ENCODE results near the gene FOXP1.
A peak's percentile ranks its signal among the peaks of the same experiment; 100 is the strongest.

The FOXP1 gene

GRCh38 chr3:71485896-71486295, 97.6 kb downstream of the FOXP1 start:
- DNase-seq (ENCODE audit: low read depth in 2 of 2), result no peak

- DNase-seq (ENCODE audit: low read depth in 2 of 2), result no peak
Measured at GRCh38 chr3:71484452-71484851, 99.1 kb downstream of the FOXP1 start.

GRCh38 chr3:71484047-71484446, 99.5 kb downstream of the FOXP1 start:
- no peak for DNase-seq (ENCODE audit: low read depth in 2 of 2)

- DNase-seq (ENCODE audit: low read depth in 2 of 2), result no peak
Measured at GRCh38 chr3:71482771-71483170, 100.8 kb downstream of the FOXP1 start.

- DNase-seq (ENCODE audit: low read depth in 2 of 2), result peak; percentile 27 to 45
Measured at GRCh38 chr3:71478568-71478967, 105.0 kb downstream of the FOXP1 start.

- no peak for DNase-seq (ENCODE audit: low read depth in 2 of 2)
Measured at GRCh38 chr3:71476950-71477349, 106.6 kb downstream of the FOXP1 start.

GRCh38 chr3:71469138-71469435, 114.4 kb downstream of the FOXP1 start:
- DNase-seq (ENCODE audit: low read depth in 2 of 2), result no peak

GRCh38 chr3:71468311-71469137, 115.0 kb downstream of the FOXP1 start:
- DNase-seq (ENCODE audit: low read depth in 2 of 2), result no peak

- DNase-seq (ENCODE audit: low read depth in 2 of 2), result no peak
Measured at GRCh38 chr3:71466483-71466882, 117.0 kb downstream of the FOXP1 start.

GRCh38 chr3:71465371-71466036, 118.0 kb downstream of the FOXP1 start:
- DNase-seq (ENCODE audit: low read depth in 2 of 2), result no peak

GRCh38 chr3:71464613-71465012, 118.9 kb downstream of the FOXP1 start:
- no peak for DNase-seq (ENCODE audit: low read depth in 2 of 2)

- DNase-seq (ENCODE audit: low read depth in 2 of 2), result no peak
Measured at GRCh38 chr3:71463617-71464016, 119.9 kb downstream of the FOXP1 start.

GRCh38 chr3:71462586-71462985, 120.9 kb downstream of the FOXP1 start:
- no peak for DNase-seq (ENCODE audit: low read depth in 2 of 2)

- no peak for DNase-seq (ENCODE audit: low read depth in 2 of 2)
Measured at GRCh38 chr3:71461749-71462483, 121.6 kb downstream of the FOXP1 start.

- DNase-seq (ENCODE audit: low read depth in 2 of 2), result no peak
Measured at GRCh38 chr3:71461114-71461513, 122.4 kb downstream of the FOXP1 start.

- DNase-seq (ENCODE audit: low read depth in 2 of 2), result no peak
Measured at GRCh38 chr3:71458895-71459294, 124.6 kb downstream of the FOXP1 start.

GRCh38 chr3:71456826-71457225, 126.7 kb downstream of the FOXP1 start:
- no peak for DNase-seq (ENCODE audit: low read depth in 2 of 2)

GRCh38 chr3:71456156-71456555, 127.4 kb downstream of the FOXP1 start:
- DNase-seq (ENCODE audit: low read depth in 2 of 2), result no peak

- DNase-seq (ENCODE audit: low read depth in 2 of 2), result no peak
Measured at GRCh38 chr3:71454512-71455403, 128.8 kb downstream of the FOXP1 start.

- DNase-seq (ENCODE audit: low read depth in 2 of 2), result no peak
Measured at GRCh38 chr3:71453822-71454511, 129.6 kb downstream of the FOXP1 start.

- DNase-seq (ENCODE audit: low read depth in 2 of 2), result no peak
Measured at GRCh38 chr3:71453319-71453718, 130.2 kb downstream of the FOXP1 start.

Measured in stimulated activated CD8-positive, alpha-beta memory T cell treated with anti-CD3 and anti-CD28 coated beads, Interleukin-2, amount 100 ng/mL, for 48 hours (primary cell).